Measurements from ENCODE around the gene KRT86. TPM values are rescaled to one million over a fixed set of nuclear protein-coding genes. Genes with fewer than 3 reads are reported as not detected.

The KRT86 gene
- total and polyA plus RNA-seq, 2 of the 8 experiments (the other 6 are each of a cell fraction or from before 2014, with no cell fraction given), result 0.12 TPM; not detected in 1

DNA sequence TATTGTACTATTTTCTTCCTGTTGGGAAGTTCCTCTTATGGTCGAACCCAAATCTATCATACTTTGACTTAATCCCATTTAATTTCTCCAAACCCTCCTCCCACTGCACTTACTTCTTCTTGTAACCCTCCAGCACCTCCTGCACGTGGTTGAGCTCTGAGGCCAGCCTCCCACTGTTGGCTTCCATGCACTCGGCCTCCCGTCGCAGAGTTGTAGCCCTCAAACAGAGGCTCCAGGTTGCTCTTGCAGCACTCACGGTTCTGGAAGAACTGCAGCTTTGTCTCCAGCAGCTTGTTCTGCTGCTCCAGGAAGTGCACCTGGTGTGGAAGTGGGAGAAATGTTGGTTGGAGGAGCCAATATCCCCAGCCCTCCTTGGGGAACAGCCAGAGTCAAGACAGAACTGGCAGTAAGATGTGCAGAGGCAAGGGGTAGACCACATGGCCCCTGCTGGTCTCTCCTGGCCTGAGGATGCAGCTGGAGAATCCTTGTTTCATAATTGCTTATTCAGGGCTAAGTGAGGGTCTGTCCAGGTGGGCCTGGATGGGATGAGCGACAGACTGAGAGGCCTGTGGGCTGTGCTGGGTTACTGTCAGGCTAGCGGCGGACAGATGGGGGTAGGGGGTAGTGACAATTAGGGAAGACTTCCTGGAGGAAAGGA, 18.4 kb upstream of the KRT86 start:
- H2AK5ac ChIP-seq (ENCODE audit: low read depth, low read length), result no peak overlapping the region
- no peak overlapping the region for H3K14ac ChIP-seq (ENCODE audit: insufficient read length)
- peaks cover 0 to 2% of the 10 kb centered on the region in 2 experiments; a peak in 2 of 4 replicates for H3K9me3 ChIP-seq (ENCODE audit: insufficient read depth in 2 of 2, low read depth in 1 of 2, low read length in 1 of 2)
- H3K36me3 ChIP-seq (ENCODE audit: control insufficient read depth in 2 of 4, insufficient read depth in 4 of 4, low read length in 3 of 4), result no peaks in the 10 kb centered on the region
- H2BK20ac ChIP-seq (ENCODE audit: low read length), result no peak overlapping the region
- H3K4me1 ChIP-seq (replicated peaks in 1 of 4; ENCODE audit: control insufficient read depth in 3 of 4, insufficient read depth in 4 of 4, low read length in 3 of 4), result peaks cover 0 to 2% (median under 1%) of the 10 kb centered on the region in 4 experiments; a peak in 3 of 7 replicates
- H3K4me3 ChIP-seq (ENCODE audit: extremely low read depth in 1 of 4, insufficient read depth in 2 of 4, low read depth in 3 of 4, low read length in 4 of 4), result no peak overlapping the region
- ChIA-PET POLR2A (ENCODE audit: partially characterized antibody) (interaction anchor here (1.6 to 2.1 kb wide), 2 partner anchors 9 to 18 kb away, joined by 5 to 6 read pairs; no protein-coding TSS in a partner anchor), CTCF (ENCODE audit: partially characterized antibody) (interaction anchor here (0.6 to 14.6 kb wide), 13 partner anchors 19 to 544 kb away, joined by 3 to 151 read pairs (median 7); partner anchors contain the start of gene KRT7)
- no peak overlapping the region for H2BK120ac ChIP-seq (replicated peaks; ENCODE audit: low read depth, low read length)
- H2BK15ac ChIP-seq (ENCODE audit: low read length), result no peak overlapping the region; the same call in 1 of the 2 replicates
- H4K8ac ChIP-seq (ENCODE audit: extremely low read depth, insufficient read depth, low read length), result no peak overlapping the region
- no peak overlapping the region for H3K4ac ChIP-seq (replicated peaks; ENCODE audit: insufficient read length, low read depth, low read length)
- peaks cover 14 to 49% (median 39%) of the 10 kb centered on the region in 4 experiments for H3K27me3 ChIP-seq (replicated peaks in 1 of 4; ENCODE audit: control insufficient read depth in 3 of 4, extremely low read depth in 1 of 4, insufficient read depth in 3 of 4, low read length in 3 of 4)
- H3K79me1 ChIP-seq (ENCODE audit: low read depth, low read length), result no peaks in the 10 kb centered on the region
- peaks cover 3% of the 10 kb centered on the region; the same call in 1 of the 2 replicates for H3K23me2 ChIP-seq (ENCODE audit: low read depth, low read length)
- no peak overlapping the region for H3K18ac ChIP-seq (ENCODE audit: extremely low read depth, low read length)
- no peak overlapping the region for H3K9ac ChIP-seq (replicated peaks in 1 of 4; ENCODE audit: extremely low read depth in 1 of 4, low read depth in 3 of 4, low read length in 3 of 4)
- H3K79me2 ChIP-seq (ENCODE audit: control insufficient read depth in 1 of 2, insufficient read depth in 2 of 2, low read length in 2 of 2), result no peaks in the 10 kb centered on the region
- no peak overlapping the region for H3K27ac ChIP-seq (ENCODE audit: low read depth, low read length)
- DNase-seq (ENCODE audit: low read depth in 1 of 2, low spot score in 2 of 2) (no peak), FAIRE-seq (no peak)
- H3K56ac ChIP-seq (replicated peaks; ENCODE audit: insufficient read length, low read depth, low read length), result no peak overlapping the region
- H4K91ac ChIP-seq (replicated peaks; ENCODE audit: insufficient read length, low read length), result no peak overlapping the region
- no peak overlapping the region for H4K5ac ChIP-seq (ENCODE audit: insufficient read length, low read depth, low read length)
- H2AFZ ChIP-seq (ENCODE audit: low read length), result no peak overlapping the region
- no peak overlapping the region for H3K23ac ChIP-seq (ENCODE audit: insufficient read length)
- no peak overlapping the region for H2BK5ac ChIP-seq (ENCODE audit: low read depth, low read length)
- H2BK12ac ChIP-seq (ENCODE audit: low read depth, low read length), result no peak overlapping the region
- WGBS, 2 experiments (ENCODE audit: extremely low coverage in 1 of 2, insufficient coverage in 1 of 2, insufficient read length in 1 of 2, insufficient replicate concordance in 2 of 2, low coverage in 1 of 2, low lambda C conversion rate in 2 of 2, missing lambda C conversion rate in 1 of 2), result 89% methylated on average over 9 of the region's 9 CpGs; no CpG with 5 or more reads in 1 of the 2 experiments
- H3K4me2 ChIP-seq (ENCODE audit: insufficient read depth in 1 of 2, low read depth in 2 of 2, low read length in 2 of 2), result no peak overlapping the region
- no peaks in the 10 kb centered on the region for H4K20me1 ChIP-seq (replicated peaks in 1 of 2; ENCODE audit: control insufficient read depth in 1 of 2, insufficient read depth in 2 of 2, low read length in 2 of 2)
- TF ChIP-seq KDM5A (IDR thresholded peaks at IDR 0.05; ENCODE audit: low read length) (no peak), PHF8 (conservative IDR thresholded peaks at IDR 0.05; ENCODE audit: low read depth, low read length) (no peak), SIRT6 (IDR thresholded peaks at IDR 0.05; ENCODE audit: low read length) (no peak), ASH2L (IDR thresholded peaks at IDR 0.05; ENCODE audit: low read length) (no peak), SP2 (IDR thresholded peaks at IDR 0.05; ENCODE audit: low read length) (no peak), TAF1 (IDR thresholded peaks at IDR 0.05; ENCODE audit: low read depth, low read length) (no peak), SAP30 (IDR thresholded peaks at IDR 0.05; ENCODE audit: insufficient read depth, insufficient replicate concordance, low read length) (no peak)
- TF ChIP-seq, protein P1, sequence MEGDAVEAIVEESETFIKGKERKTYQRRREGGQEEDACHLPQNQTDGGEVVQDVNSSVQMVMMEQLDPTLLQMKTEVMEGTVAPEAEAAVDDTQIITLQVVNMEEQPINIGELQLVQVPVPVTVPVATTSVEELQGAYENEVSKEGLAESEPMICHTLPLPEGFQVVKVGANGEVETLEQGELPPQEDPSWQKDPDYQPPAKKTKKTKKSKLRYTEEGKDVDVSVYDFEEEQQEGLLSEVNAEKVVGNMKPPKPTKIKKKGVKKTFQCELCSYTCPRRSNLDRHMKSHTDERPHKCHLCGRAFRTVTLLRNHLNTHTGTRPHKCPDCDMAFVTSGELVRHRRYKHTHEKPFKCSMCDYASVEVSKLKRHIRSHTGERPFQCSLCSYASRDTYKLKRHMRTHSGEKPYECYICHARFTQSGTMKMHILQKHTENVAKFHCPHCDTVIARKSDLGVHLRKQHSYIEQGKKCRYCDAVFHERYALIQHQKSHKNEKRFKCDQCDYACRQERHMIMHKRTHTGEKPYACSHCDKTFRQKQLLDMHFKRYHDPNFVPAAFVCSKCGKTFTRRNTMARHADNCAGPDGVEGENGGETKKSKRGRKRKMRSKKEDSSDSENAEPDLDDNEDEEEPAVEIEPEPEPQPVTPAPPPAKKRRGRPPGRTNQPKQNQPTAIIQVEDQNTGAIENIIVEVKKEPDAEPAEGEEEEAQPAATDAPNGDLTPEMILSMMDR (IDR thresholded peaks at IDR 0.05; ENCODE audit: control extremely low read depth in 1 of 3, insufficient read depth in 1 of 3, low read depth in 1 of 3, low read length in 3 of 3), result no peak
